Heart right ventricle (tissue), 16 donors: ENCODE results near the gene SPRYD4. TPM values are rescaled to one million over a fixed set of nuclear protein-coding genes. Genes with fewer than 3 reads are reported as not detected.

Experiments
- ATAC-seq, 8 donors: fragments of 200-7000 bp; cut with Tn5 transposase; one replicate each; pipeline ENCODE4 v1.9.1; 2020; ENCODE audit warnings: mild to moderate bottlenecking in 8 of 8, moderate library complexity in 8 of 8, moderate number of reproducible peaks in 1 of 8
- DNase-seq, 2 donors: peaks; one replicate each; pipeline ENCODE4 v3.0.0-alpha.2; 2020
- H3K27ac ChIP-seq, 10 donors: fragments of 200-600 bp; sonication (generic) in 2 of 10; one replicate each; pipeline versions ENCODE4 v1.5.0 to v1.8.0; 2020 to 2022; ENCODE audit warnings: mild to moderate bottlenecking in 3 of 10
- H3K27me3 ChIP-seq, 7 donors: fragments of 200-600 bp; one replicate each; pipeline ENCODE4 v1.8.0; 2021 to 2022; ENCODE audit warnings: mild to moderate bottlenecking in 2 of 7
- H3K36me3 ChIP-seq, 9 donors: fragments of 200-600 bp; sonication (generic) in 1 of 9; one replicate each; pipeline versions ENCODE4 v1.5.0 to v1.8.0; 2020 to 2022; ENCODE audit warnings: mild to moderate bottlenecking in 2 of 9
- H3K4me1 ChIP-seq, 9 donors: fragments of 200-600 bp; sonication (generic) in 1 of 9; one replicate each; pipeline versions ENCODE4 v1.5.0 to v1.8.0; 2020 to 2022; ENCODE audit warnings: mild to moderate bottlenecking in 4 of 9
- H3K4me3 ChIP-seq, 10 donors: fragments of 200-600 bp; sonication (generic) in 2 of 10; one replicate each; pipeline versions ENCODE4 v1.5.0 to v1.8.0; 2020 to 2022; ENCODE audit warnings: mild to moderate bottlenecking in 7 of 10, moderate library complexity in 2 of 10
- H3K9me3 ChIP-seq, 11 donors: fragments of 200-600 bp in 10 of 11; sonication (generic) in 2 of 11; one replicate each; pipeline versions ENCODE4 v1.5.0 to v1.8.0; 2013 to 2022; ENCODE audit warnings: mild to moderate bottlenecking in 2 of 11, control low read depth in 1 of 11, moderate library complexity in 1 of 11
- CTCF ChIP-seq, 9 donors: fragments of 200-600 bp; sonication (generic) in 2 of 9; IDR thresholded peaks; one replicate each; pipeline versions ENCODE4 v1.5.0 to v1.8.0; 2021 to 2022; ENCODE audit warnings: antibody characterized with exemption in 9 of 9, mild to moderate bottlenecking in 5 of 9, moderate library complexity in 1 of 9
- WGBS, 2 donors: extraction: QIAGEN DNeasy Blood & Tissue Kit; methylation state at CpG; one replicate each; pipeline ENCODE4 v1.1.7; 2013; ENCODE audit warnings: inconsistent platforms in 1 of 2; 5-methylcytosine and 5-hydroxymethylcytosine counted together
- intact Hi-C, 10 donors: fragments of 100-400 bp; cut with DNase I; formaldehyde crosslinking; loops; one replicate each; pipeline versions ENCODE4 v1.11.1 to v1.14.2; 2022
- polyA plus RNA-seq, 2 donors: library from polyadenylated mRNA; stranded (reverse); fragments of 200-250 nt; gene quantifications; one replicate each; pipeline ENCODE4 v1.2.3, GENCODE V29; 2013
- total RNA-seq, 10 donors: library from RNA; stranded (reverse); fragmentation: NEBNext Ultra II Directional in 3 of 10; extraction: Animal tissue kit (Norgen Biotek cat#: 25700) in 3 of 10; gene quantifications; one replicate each; pipeline versions ENCODE4 v1.2.1 to v1.2.4, GENCODE V29; 2021 to 2023
- donor health status: Arrhythmogenic right ventricular cardiomyopathy.
- donor health status: ischemic (EF 13 %, LVEDD 7.1; RV severe dilation, severe dysfunction).
- donor health status: healthy with polysubstance abuse.
- donor health status: DM: no; HTN: yes; CAD: no.
- donor health status: DM: no; HTN: no; CAD: no.
- donor health status: ischemic (EF 25% LVEDD 6.9; RV normal size, moderate dysfunction).
- donor health status: ischemic (EF 25% LVEDD 5.7; RV mildly dilated, moderate dysfunction).
- donor health status: healthy.
- donor health status: DM: yes; HTN: yes; CAD: no.
- donor health status: Ischemic cardiomyopathy.
- donor health status: ischemic (EF 35%, LVEDD 5.7; RV mildly dilated, moderate dysfunction).
- donor health status: nonischemic (EF 11% LVEDD 7.7; RV severe dilation, severe dysfunction).
- donor health status: DM: yes; HTN: yes; CAD: no.
- donor health status: PGD.
- donor health status: ischemic (EF 29% LVEDD 5.4; RV normal size, mild dysfunction).
- donor health status: nonischemic (EF 23%, LVEDD 6.1; RV moderate dilation, normal function).

SPRYD4 gene
- total and polyA plus RNA-seq, 12 donors, result 1.9 to 5.0 (median 4.1) TPM

- Histone ChIP-seq H3K27me3 (no peaks in the 10 kb centered on the region), H3K9me3 (no peaks in the 10 kb centered on the region), H3K4me3 (no peak overlapping the region), H3K36me3 (no peaks in the 10 kb centered on the region), H3K27ac (no peak overlapping the region), H3K4me1 (peaks cover 0 to 4% (median 0%) of the 10 kb centered on the region in 9 donors)
- intact Hi-C loops, result no loop called here
- DNase-seq (no peak), ATAC-seq (no peak)
- TF ChIP-seq CTCF (IDR thresholded peaks at IDR 0.05), result no peak
- WGBS, 2 donors, result 94 to 96% methylated on average over 7 of the region's 7 CpGs
These were observed 11.2 kb downstream of the SPRYD4 start for GRCh38 chr12:56479625-56480024.

- DNase-seq (no peak), ATAC-seq (no peak)
- Histone ChIP-seq H3K27ac (no peak overlapping the region), H3K27me3 (peaks cover 0 to 28% (median 0%) of the 10 kb centered on the region in 7 donors), H3K4me3 (no peak overlapping the region), H3K36me3 (no peaks in the 10 kb centered on the region), H3K4me1 (peaks cover 0 to 21% (median 12%) of the 10 kb centered on the region in 9 donors), H3K9me3 (peaks cover 0 to 4% (median 0%) of the 10 kb centered on the region in 11 donors)
- WGBS, 2 donors, result 90 to 91% methylated on average over 1 of the region's 1 CpG
- intact Hi-C loops, result no loop called here
- no peak for TF ChIP-seq CTCF (IDR thresholded peaks at IDR 0.05)
These were observed 16.2 kb downstream of the SPRYD4 start for GRCh38 chr12:56484566-56484965.

GRCh38 chr12:56486694-56487093 is 18.3 kb downstream of the SPRYD4 start:
- Histone ChIP-seq H3K36me3 (no peaks in the 10 kb centered on the region), H3K4me3 (no peak overlapping the region), H3K9me3 (peaks cover 0 to 4% (median 0%) of the 10 kb centered on the region in 11 donors), H3K27me3 (peaks cover 0 to 47% (median 0%) of the 10 kb centered on the region in 7 donors), H3K4me1 (peaks cover 0 to 21% (median 12%) of the 10 kb centered on the region in 9 donors), H3K27ac (no peak overlapping the region)
- no peak for TF ChIP-seq CTCF (IDR thresholded peaks at IDR 0.05)
- 81 to 89% methylated on average over 12 of the region's 12 CpGs for WGBS, 2 donors
- DNase-seq (no peak), ATAC-seq (no peak)
- intact Hi-C loops, result no loop called here

GRCh38 chr12:56487448-56488040 is 19.2 kb downstream of the SPRYD4 start:
- no peak overlapping the region for H3K27ac ChIP-seq
- intact Hi-C loops, result no loop called here
- no peak for TF ChIP-seq CTCF (IDR thresholded peaks at IDR 0.05)
- peak overlapping the region; percentile 47 to 91 (median 61) for H3K4me3 ChIP-seq
- 5 to 6% methylated on average over 44 of the region's 44 CpGs for WGBS, 2 donors
- peaks cover 0 to 21% (median 12%) of the 10 kb centered on the region in 9 donors for H3K4me1 ChIP-seq
- peak; percentile 10 to 32 for DNase-seq
- peaks cover 0 to 55% (median 0%) of the 10 kb centered on the region in 7 donors for H3K27me3 ChIP-seq
- H3K9me3 ChIP-seq, result peaks cover 0 to 4% (median 0%) of the 10 kb centered on the region in 11 donors
- ATAC-seq, result peak; percentile 43 to 63 (median 56)
- H3K36me3 ChIP-seq, result no peaks in the 10 kb centered on the region
